Lower leg skin (tissue), 3 donors: ENCODE data around the gene LDB2.

Source experiments
- POLR2A ChIP-seq, 2 donors: fragments of 450-650 bp; IDR thresholded peaks; one replicate each; pipeline ENCODE4 v1.6.1; 2016 to 2017; ENCODE audit warnings: antibody characterized with exemption in 2 of 2, mild to moderate bottlenecking in 1 of 2, moderate library complexity in 1 of 2
- TF ChIP-seq, protein P1 (sequence below), 3 donors: fragments of 450-650 bp; IDR thresholded peaks; one replicate each; pipeline ENCODE4 v1.5.1; 2016; ENCODE audit warnings: antibody characterized with exemption in 3 of 3, mild to moderate bottlenecking in 3 of 3, moderate library complexity in 2 of 3

DNA sequence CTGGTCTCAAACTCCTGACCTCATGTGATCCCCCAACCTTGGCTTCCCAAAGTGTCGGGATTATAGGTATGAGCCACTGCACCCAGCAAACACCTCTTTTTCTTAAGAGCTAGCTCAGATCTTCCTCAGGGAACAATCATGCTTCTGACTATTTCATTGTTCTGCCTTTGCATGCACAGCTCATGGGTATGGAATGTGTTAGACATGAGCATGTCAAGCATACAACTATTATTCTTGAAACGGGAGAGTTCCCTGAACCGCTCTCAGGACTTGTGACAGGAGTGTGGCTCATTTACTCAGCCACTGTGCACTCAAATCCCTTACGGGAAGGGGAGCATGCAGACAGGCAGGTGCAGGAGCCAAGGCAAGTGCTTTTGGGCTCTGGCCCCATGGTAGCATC is 440.5 kb downstream of the LDB2 start:
- TF ChIP-seq, protein P1, sequence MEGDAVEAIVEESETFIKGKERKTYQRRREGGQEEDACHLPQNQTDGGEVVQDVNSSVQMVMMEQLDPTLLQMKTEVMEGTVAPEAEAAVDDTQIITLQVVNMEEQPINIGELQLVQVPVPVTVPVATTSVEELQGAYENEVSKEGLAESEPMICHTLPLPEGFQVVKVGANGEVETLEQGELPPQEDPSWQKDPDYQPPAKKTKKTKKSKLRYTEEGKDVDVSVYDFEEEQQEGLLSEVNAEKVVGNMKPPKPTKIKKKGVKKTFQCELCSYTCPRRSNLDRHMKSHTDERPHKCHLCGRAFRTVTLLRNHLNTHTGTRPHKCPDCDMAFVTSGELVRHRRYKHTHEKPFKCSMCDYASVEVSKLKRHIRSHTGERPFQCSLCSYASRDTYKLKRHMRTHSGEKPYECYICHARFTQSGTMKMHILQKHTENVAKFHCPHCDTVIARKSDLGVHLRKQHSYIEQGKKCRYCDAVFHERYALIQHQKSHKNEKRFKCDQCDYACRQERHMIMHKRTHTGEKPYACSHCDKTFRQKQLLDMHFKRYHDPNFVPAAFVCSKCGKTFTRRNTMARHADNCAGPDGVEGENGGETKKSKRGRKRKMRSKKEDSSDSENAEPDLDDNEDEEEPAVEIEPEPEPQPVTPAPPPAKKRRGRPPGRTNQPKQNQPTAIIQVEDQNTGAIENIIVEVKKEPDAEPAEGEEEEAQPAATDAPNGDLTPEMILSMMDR (IDR thresholded peaks at IDR 0.05), result no peak
- no peak for TF ChIP-seq POLR2A (IDR thresholded peaks at IDR 0.05)
